Activated CD4-positive, CD25-positive, alpha-beta regulatory T cell treated with anti-CD3 and anti-CD28 coated beads, Interleukin-2, amount 50 U/mL, for 24 hours (primary cell): ENCODE measurements around the gene NETO2.
"Not testable (repeated sequence)": the region's sequence is repeated elsewhere in the genome, so short reads cannot be mapped to it uniquely, and the experiment has no call there.

Experiments
- ATAC-seq, 2 donors: fragments of 150-1000 bp; cut with Tn5 transposase; one replicate each; pipeline ENCODE4 v1.10.0; 2021; ENCODE audit warnings: mild to moderate bottlenecking in 1 of 2, moderate library complexity in 1 of 2

Gene NETO2

GRCh38 chr16:47134550-47134949 is 9.2 kb downstream of the NETO2 start:
- ATAC-seq = no peak

- ATAC-seq = no peak
These were observed 11.4 kb downstream of the NETO2 start for GRCh38 chr16:47132308-47132707.

GRCh38 chr16:47129755-47130435 is 13.8 kb downstream of the NETO2 start:
- no peak for ATAC-seq

- no peak for ATAC-seq
These were observed 16.2 kb downstream of the NETO2 start for GRCh38 chr16:47127541-47127940.

- no peak for ATAC-seq
These were observed 18.0 kb downstream of the NETO2 start for GRCh38 chr16:47125757-47126156.

GRCh38 chr16:47113130-47113529 is 30.6 kb downstream of the NETO2 start:
- no peak for ATAC-seq

- no peak for ATAC-seq
These were observed 32.8 kb downstream of the NETO2 start for GRCh38 chr16:47110939-47111338.

- ATAC-seq = no peak
These were observed 34.4 kb downstream of the NETO2 start for GRCh38 chr16:47109361-47109760.

- not testable (repeated sequence) for ATAC-seq
These were observed 40.8 kb downstream of the NETO2 start for GRCh38 chr16:47102921-47103320.

- ATAC-seq = not testable (repeated sequence)
These were observed 46.6 kb downstream of the NETO2 start for GRCh38 chr16:47097154-47097553.

GRCh38 chr16:47096297-47096696 is 47.4 kb downstream of the NETO2 start:
- ATAC-seq = peak; percentile 35 to 56

- no peak for ATAC-seq
These were observed 59.5 kb downstream of the NETO2 start for GRCh38 chr16:47084198-47084597.

- no peak for ATAC-seq
These were observed 61.5 kb downstream of the NETO2 start for GRCh38 chr16:47082099-47082865.

- ATAC-seq = no peak
These were observed 62.6 kb downstream of the NETO2 start for GRCh38 chr16:47081115-47081514.

- no peak for ATAC-seq
These were observed 63.9 kb downstream of the NETO2 start for GRCh38 chr16:47079860-47080259.

- ATAC-seq = no peak
These were observed 70.3 kb downstream of the NETO2 start for GRCh38 chr16:47073223-47074155.

- ATAC-seq = no peak
These were observed 71.6 kb downstream of the NETO2 start for GRCh38 chr16:47072158-47072557.

GRCh38 chr16:47069841-47070584 is 73.7 kb downstream of the NETO2 start:
- ATAC-seq = no peak

- no peak for ATAC-seq
These were observed 74.4 kb downstream of the NETO2 start for GRCh38 chr16:47069313-47069712.

GRCh38 chr16:47067203-47067602 is 76.5 kb downstream of the NETO2 start:
- no peak for ATAC-seq

GRCh38 chr16:47065766-47066688 is 77.7 kb downstream of the NETO2 start:
- no peak for ATAC-seq
